Endothelial cell of umbilical vein (primary cell): ENCODE data around the gene AKAP1.

Experiments used
- EZH2 ChIP-seq: IDR thresholded peaks from 2 replicates; pipeline ENCODE4 v1.6.1; 2012; ENCODE audit warnings: borderline replicate concordance, low read depth, mild to moderate bottlenecking, moderate library complexity, low read length, inconsistent platforms; ENCODE audit not compliant: severe bottlenecking
- GATA2 ChIP-seq: IDR thresholded peaks from 2 replicates; pipeline ENCODE4 v1.7.0; 2011; ENCODE audit warnings: low read depth, mild to moderate bottlenecking, moderate library complexity, mixed read lengths, low read length; ENCODE audit not compliant: insufficient read length, insufficient read depth
- JUN ChIP-seq: IDR thresholded peaks from 2 replicates; pipeline ENCODE4 v1.6.1; 2011; ENCODE audit warnings: borderline replicate concordance, low read depth; ENCODE audit not compliant: insufficient read length, insufficient read depth
- MYC ChIP-seq: IDR thresholded peaks from one replicate; pipeline ENCODE4 v1.6.1; 2011; ENCODE audit warnings: mild to moderate bottlenecking, low read depth, low read length
- POLR2A ChIP-seq: IDR thresholded peaks from 2 replicates; pipeline ENCODE4 v1.6.1; 2012; ENCODE audit warnings: low read depth, mild to moderate bottlenecking, control low read depth, low read length
- POLR2AphosphoS5 ChIP-seq: IDR thresholded peaks from 2 replicates; pipeline ENCODE4 v1.6.1; 2012; ENCODE audit warnings: low read depth, mild to moderate bottlenecking, control low read depth, low read length, moderate library complexity; ENCODE audit not compliant: insufficient read depth
- TF ChIP-seq, protein P1 (sequence below), 2 donors: IDR thresholded peaks; 1 replicate in 1 of 2; 2 replicates in 1 of 2; pipeline ENCODE4 v1.5.1; 2011; ENCODE audit warnings: low read length in 2 of 2, mild to moderate bottlenecking in 2 of 2, moderate library complexity in 2 of 2, control low read depth in 1 of 2, inconsistent platforms in 1 of 2, low read depth in 1 of 2; ENCODE audit not compliant: insufficient read depth in 1 of 2; ENCODE audit errors: extremely low read depth in 1 of 2

DNA sequence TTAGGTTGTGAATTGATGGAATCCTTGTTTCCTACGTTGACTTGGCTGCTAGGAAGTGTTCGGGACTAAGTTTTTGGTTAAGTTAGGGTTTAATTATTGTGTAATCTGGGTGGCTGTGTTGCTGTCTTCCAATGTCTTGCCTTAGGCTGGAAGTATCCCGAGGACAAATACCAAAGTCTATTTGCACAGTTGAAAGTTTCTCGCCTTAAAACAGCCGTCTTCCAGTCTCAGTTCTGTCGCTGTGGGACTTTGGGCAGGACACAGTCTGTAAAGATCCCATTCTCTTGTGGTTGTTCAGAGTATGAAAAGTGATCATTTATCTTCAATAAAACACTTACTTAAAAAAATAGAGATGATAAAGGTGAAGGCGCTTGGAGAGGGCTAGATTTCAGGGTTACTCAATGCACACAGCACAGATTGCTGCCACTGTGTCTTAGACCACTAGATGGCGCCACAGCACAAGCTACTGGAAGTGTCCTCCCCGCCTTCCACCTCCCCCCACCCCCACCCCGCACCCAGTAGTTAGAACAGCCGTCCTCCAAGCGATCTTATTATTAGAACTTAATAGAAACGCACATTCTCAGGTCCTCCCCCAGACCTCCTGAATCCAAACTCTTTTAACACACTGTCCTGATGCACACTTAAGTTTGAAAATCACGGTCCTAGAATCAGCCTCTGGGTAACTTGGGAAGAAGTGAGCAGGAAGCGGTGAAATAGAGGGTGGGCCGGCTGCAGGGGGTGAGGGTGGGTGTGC lies 45.8 kb downstream of the AKAP1 start:
- TF ChIP-seq, protein P1, sequence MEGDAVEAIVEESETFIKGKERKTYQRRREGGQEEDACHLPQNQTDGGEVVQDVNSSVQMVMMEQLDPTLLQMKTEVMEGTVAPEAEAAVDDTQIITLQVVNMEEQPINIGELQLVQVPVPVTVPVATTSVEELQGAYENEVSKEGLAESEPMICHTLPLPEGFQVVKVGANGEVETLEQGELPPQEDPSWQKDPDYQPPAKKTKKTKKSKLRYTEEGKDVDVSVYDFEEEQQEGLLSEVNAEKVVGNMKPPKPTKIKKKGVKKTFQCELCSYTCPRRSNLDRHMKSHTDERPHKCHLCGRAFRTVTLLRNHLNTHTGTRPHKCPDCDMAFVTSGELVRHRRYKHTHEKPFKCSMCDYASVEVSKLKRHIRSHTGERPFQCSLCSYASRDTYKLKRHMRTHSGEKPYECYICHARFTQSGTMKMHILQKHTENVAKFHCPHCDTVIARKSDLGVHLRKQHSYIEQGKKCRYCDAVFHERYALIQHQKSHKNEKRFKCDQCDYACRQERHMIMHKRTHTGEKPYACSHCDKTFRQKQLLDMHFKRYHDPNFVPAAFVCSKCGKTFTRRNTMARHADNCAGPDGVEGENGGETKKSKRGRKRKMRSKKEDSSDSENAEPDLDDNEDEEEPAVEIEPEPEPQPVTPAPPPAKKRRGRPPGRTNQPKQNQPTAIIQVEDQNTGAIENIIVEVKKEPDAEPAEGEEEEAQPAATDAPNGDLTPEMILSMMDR (IDR thresholded peaks at IDR 0.05; ENCODE audit: extremely low read depth in 1 of 2, insufficient read depth in 1 of 2, low read depth in 1 of 2, low read length in 2 of 2) = peak; percentile 46 to 85
- no peak for TF ChIP-seq JUN
- TF ChIP-seq EZH2 = no peak
- no peak for TF ChIP-seq POLR2A
- TF ChIP-seq POLR2AphosphoS5 = no peak
- TF ChIP-seq MYC = no peak
- no peak for TF ChIP-seq GATA2
